HG03432 (cell line): ENCODE data around the gene CCR1.
"Not testable (repeated sequence)": the region's sequence is repeated elsewhere in the genome, so short reads cannot be mapped to it uniquely, and the experiment has no call there.

Experiments
- ATAC-seq: cut with Tn5 transposase; IDR thresholded peaks from one replicate; pipeline ENCODE4 v1.9.1; 2021; ENCODE audit warnings: mild to moderate bottlenecking, moderate library complexity; ENCODE audit not compliant: unreplicated experiment

CCR1 gene

GRCh38 chr3:46213201-46213600, 5.1 kb upstream of the CCR1 start:
- ATAC-seq = no peak

- ATAC-seq = no peak
Measured at GRCh38 chr3:46212101-46212500, 4.0 kb upstream of the CCR1 start.

GRCh38 chr3:46209746-46210470, 1.8 kb upstream of the CCR1 start:
- no peak for ATAC-seq

DNA sequence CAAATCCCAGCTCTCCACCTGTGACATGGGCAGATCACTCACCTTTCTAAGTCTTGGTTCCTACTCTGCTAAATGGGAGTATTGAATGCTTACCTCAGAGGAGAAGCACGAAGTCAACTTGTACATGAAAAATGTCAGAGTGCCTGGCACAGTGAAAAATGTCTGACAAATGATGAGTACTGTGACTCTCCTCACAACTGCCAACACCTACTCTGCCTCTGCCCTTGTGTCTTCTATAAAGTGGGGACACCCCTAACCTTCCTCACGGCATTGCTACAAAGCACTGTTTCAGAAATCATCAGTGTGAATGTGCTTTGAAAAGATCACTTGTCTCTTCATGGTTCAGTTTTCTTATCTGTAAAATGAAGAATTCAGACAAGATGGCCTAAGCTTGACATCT, 940 bp upstream of the CCR1 start:
- ATAC-seq = no peak

DNA sequence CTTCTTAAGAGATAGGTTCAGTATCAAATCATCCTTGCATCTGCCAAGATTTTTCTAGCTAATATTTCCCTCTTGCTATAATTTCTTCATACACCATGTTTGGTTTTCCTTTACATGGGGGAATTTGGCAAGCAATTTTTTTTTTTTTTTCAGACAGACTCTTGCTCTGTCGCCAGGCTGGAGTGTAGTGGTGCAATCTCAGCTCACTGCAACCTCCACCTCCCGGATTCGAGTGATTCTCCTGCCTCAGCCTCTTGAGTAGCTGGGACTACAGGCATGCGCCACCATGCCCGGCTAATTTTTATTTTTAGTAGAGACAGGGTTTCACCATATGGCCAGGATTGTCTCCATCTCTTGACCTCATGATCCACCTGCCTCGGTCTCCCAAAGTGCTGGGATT, 599 bp downstream of the CCR1 start:
- ATAC-seq = not testable (repeated sequence)

GRCh38 chr3:46206282-46207015, 1.7 kb downstream of the CCR1 start:
- no peak for ATAC-seq

DNA sequence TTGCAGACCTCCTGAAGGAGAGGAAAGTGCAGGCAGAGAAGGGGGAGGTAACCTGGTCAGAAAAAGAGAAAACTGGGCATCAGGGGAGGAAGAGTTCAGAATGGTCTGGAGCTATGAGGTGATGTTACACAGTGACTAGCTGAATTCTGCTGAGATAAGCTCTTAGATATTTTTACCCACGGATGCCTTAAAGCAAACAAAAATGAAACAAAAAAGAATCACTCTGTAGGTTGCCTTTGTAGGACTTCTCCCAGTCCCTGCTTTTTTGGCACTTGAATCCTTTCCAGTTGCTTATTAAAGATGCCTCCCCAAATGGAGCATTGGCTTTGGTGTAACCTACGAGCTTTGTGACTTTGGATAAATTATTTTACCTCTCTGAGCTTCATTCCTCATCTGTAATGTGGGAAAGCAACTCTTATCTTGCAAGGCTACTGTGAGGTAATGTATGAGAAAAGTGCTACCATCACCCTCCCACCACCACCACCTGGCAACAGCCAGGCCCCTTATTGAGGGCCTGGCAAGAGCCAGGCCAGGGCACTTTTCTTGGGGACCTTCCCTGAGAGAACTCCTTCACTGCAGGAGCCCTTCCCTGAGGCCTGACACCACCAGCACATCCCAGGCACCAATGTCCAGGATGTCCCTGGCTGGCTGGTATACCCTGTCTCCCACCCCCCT, 2.7 kb downstream of the CCR1 start:
- no peak for ATAC-seq

GRCh38 chr3:46203681-46204080, 4.4 kb downstream of the CCR1 start:
- no peak for ATAC-seq

- ATAC-seq = no peak
Measured at GRCh38 chr3:46202535-46202934, 5.6 kb downstream of the CCR1 start.

DNA sequence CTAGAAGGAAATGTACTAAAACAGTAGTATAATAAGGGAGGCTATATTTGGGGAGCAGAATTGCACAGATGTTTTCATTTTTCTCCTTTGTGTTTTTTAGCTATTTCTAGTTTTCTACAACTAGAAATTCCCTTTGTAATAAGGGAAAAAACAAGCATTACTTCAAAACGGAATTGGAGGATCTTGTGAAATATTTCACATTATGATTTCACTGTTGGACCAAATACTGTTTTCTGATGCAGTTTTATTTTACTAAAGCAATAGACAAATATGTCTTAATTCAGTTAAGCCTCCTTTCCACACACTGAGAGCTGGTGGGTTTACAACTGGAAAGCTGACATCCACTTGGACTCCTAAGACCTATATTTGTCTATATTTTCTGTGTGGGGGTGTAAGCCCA, 7.3 kb downstream of the CCR1 start:
- ATAC-seq = no peak

GRCh38 chr3:46200211-46200610, 7.9 kb downstream of the CCR1 start:
- no peak for ATAC-seq

- no peak for ATAC-seq
Measured at GRCh38 chr3:46196261-46196957, 11.7 kb downstream of the CCR1 start.

DNA sequence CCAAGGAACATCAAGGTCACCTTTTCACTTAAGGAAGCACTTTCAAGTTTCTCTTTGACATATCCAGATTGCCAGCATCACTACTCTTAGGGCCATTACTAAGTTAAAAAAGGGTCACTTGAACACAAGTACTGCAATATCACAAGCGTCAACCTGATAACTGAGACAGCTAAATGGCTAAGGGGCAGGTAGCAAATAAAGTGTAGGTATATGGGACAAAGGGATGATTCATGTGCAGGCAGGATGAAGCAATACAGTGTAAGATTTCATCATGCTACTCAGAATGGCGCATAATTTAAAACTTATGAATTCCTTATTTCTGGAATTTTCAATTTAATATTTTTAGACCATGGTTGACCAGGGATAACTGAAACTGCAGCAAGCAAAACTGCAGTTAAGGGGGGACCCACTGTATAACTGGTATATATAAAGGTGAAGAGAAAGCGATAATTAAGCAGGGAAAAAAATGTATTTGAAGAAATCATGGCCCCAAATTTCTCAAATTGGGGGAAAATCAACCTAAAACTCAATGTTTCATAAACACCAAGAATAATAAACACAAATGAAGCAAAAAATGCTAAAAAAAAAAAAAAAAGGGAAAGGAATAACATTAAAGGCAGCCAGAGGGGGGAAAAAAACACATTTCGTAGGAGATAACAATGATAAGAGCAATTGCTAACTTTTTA, 13.1 kb downstream of the CCR1 start:
- ATAC-seq = no peak

DNA sequence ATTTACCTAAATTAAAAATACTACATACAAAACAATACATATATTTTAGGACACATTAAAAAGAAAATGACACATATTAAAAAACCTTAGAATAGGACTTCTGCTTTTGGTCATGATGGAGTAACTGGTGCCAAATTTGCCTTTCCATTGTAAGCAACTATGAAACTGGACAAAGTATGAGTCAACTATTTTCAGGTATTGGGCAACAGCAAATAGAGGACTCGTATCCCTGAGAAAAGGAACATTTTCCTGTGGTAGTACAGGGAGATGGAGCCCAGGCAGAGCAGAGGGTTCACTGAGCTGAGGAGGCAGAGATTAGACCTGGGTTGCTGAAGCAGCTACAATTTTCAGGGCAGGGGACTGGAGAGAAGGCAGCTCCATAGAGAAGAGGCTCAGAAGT, 14.7 kb downstream of the CCR1 start:
- ATAC-seq = no peak

- no peak for ATAC-seq
Measured at GRCh38 chr3:46192939-46193338, 15.2 kb downstream of the CCR1 start.

DNA sequence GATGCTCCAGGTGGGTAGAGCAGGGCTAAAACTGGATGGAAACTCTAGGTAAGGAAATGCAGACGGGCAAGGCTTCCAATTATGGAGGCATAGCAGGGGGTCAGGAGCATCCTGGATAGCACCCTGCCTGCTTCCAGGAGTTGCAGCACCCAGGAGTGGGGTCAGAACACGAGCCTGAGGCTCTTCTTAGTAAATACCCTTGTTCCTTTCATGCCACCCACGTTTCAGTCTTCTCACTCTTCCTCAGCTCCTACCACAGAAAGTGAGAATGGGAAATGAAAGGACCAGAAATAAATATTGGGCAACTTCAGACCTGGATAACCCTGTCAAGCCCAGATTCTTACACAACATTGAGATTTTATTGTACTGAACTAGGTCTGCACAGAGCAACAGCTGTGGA, 16.4 kb downstream of the CCR1 start:
- ATAC-seq = no peak

- ATAC-seq = no peak
Measured at GRCh38 chr3:46188708-46189107, 19.4 kb downstream of the CCR1 start.

DNA sequence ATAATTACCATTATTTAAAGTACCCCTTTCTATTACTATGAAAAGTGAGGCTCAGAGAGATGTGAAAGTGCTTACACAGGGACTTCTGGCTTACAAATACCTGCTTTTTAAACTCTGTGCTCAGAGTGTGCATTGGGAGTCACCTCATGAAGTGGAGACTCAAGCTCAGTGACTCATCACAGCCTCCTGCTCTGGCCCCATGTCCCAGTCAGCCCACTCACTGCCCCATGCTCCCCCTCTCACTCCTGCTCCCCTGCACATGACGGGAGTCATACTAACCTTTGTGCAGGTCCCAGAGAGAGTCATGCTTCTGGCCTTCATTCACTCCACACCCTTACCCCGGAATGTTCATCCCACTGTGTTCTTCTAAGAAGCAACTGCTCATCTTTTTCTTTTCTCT, 20.2 kb downstream of the CCR1 start:
- ATAC-seq = peak; percentile 35

GRCh38 chr3:46187341-46187700, 20.8 kb downstream of the CCR1 start:
- peak; percentile 38 for ATAC-seq

GRCh38 chr3:46186471-46187340, 21.4 kb downstream of the CCR1 start:
- peak; percentile 83 for ATAC-seq
